ENCODE results near the gene TCAP. TPM values are rescaled to one million over a fixed set of nuclear protein-coding genes. Genes with fewer than 3 reads are reported as not detected.
A peak's percentile ranks its signal among the peaks of the same experiment; 100 is the strongest.

The TCAP gene
- total RNA-seq, 4 donors from 2014 or later = 0.25 to 3.6 (median 1.5) TPM

DNA sequence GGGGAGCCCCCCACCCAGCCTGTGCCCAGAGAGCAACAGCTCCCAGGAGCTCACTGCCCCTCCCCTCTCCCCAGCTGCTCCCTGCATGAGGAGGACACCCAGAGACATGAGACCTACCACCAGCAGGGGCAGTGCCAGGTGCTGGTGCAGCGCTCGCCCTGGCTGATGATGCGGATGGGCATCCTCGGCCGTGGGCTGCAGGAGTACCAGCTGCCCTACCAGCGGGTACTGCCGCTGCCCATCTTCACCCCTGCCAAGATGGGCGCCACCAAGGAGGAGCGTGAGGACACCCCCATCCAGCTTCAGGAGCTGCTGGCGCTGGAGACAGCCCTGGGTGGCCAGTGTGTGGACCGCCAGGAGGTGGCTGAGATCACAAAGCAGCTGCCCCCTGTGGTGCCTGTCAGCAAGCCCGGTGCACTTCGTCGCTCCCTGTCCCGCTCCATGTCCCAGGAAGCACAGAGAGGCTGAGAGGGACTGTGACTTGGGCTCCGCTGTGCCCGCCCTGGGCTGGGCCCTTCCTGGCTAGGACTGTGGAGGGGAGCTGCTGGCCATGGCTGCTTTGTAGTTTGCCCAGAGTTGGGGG, 584 bp downstream of the TCAP start:
- H3K27me3 ChIP-seq = peaks cover 59% of the 10 kb centered on the region
- H3K4me1 ChIP-seq = peaks cover 0 to 85% (median 37%) of the 10 kb centered on the region in 3 donors
- TF ChIP-seq, protein P1, sequence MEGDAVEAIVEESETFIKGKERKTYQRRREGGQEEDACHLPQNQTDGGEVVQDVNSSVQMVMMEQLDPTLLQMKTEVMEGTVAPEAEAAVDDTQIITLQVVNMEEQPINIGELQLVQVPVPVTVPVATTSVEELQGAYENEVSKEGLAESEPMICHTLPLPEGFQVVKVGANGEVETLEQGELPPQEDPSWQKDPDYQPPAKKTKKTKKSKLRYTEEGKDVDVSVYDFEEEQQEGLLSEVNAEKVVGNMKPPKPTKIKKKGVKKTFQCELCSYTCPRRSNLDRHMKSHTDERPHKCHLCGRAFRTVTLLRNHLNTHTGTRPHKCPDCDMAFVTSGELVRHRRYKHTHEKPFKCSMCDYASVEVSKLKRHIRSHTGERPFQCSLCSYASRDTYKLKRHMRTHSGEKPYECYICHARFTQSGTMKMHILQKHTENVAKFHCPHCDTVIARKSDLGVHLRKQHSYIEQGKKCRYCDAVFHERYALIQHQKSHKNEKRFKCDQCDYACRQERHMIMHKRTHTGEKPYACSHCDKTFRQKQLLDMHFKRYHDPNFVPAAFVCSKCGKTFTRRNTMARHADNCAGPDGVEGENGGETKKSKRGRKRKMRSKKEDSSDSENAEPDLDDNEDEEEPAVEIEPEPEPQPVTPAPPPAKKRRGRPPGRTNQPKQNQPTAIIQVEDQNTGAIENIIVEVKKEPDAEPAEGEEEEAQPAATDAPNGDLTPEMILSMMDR (IDR thresholded peaks at IDR 0.05) = no peak
- TF ChIP-seq POLR2A (IDR thresholded peaks at IDR 0.05) = no peak
- TF ChIP-seq EP300 (IDR thresholded peaks at IDR 0.05) = no peak
- TF ChIP-seq POLR2AphosphoS5 (IDR thresholded peaks at IDR 0.05) = no peak
- peak overlapping the region in 3 of 4 donors; percentile 57 to 70 (median 61) for H3K27ac ChIP-seq
- no peaks in the 10 kb centered on the region for H3K9me3 ChIP-seq
- H3K36me3 ChIP-seq = peaks cover 0 to 25% of the 10 kb centered on the region in 2 donors
- H3K4me3 ChIP-seq = no peak overlapping the region
- no peak for ATAC-seq
- WGBS, 2 donors (ENCODE audit: low coverage in 1 of 2) = no CpG with 5 or more reads among the region's 17 CpGs

DNA sequence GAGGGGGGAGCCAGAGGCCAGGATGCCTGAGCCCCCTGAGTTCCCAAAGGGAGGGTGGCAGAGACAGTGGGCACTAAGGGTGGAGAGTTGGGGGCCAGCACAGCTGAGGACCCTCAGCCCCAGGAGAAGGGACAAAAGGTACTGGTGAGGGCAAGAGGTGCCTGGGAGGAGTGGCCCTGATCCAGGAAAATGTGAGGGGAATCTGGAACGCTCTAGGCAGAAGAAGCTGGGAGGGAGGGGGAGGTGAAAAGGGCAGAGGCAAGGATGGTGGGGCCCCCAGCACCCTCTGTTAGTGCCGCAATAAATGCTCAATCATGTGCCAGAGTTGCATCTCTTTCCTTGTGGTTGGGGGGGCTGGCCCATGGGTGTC, 1.1 kb downstream of the TCAP start:
- 20 to 25% methylated on average over 1 to 2 of the region's 2 CpGs for WGBS, 2 donors (ENCODE audit: low coverage in 1 of 2)
- H3K27ac ChIP-seq = peak overlapping the region in 3 of 4 donors; percentile 57 to 70 (median 61)
- no peaks in the 10 kb centered on the region for H3K9me3 ChIP-seq
- H3K4me3 ChIP-seq = no peak overlapping the region
- no peak for TF ChIP-seq EP300 (IDR thresholded peaks at IDR 0.05)
- TF ChIP-seq, protein P1 (IDR thresholded peaks at IDR 0.05) = no peak
- no peak for TF ChIP-seq POLR2A (IDR thresholded peaks at IDR 0.05)
- peaks cover 0 to 20% of the 10 kb centered on the region in 2 donors for H3K36me3 ChIP-seq
- peak; percentile 13 for ATAC-seq
- peaks cover 64% of the 10 kb centered on the region for H3K27me3 ChIP-seq
- H3K4me1 ChIP-seq = peaks cover 0 to 82% (median 37%) of the 10 kb centered on the region in 3 donors

DNA sequence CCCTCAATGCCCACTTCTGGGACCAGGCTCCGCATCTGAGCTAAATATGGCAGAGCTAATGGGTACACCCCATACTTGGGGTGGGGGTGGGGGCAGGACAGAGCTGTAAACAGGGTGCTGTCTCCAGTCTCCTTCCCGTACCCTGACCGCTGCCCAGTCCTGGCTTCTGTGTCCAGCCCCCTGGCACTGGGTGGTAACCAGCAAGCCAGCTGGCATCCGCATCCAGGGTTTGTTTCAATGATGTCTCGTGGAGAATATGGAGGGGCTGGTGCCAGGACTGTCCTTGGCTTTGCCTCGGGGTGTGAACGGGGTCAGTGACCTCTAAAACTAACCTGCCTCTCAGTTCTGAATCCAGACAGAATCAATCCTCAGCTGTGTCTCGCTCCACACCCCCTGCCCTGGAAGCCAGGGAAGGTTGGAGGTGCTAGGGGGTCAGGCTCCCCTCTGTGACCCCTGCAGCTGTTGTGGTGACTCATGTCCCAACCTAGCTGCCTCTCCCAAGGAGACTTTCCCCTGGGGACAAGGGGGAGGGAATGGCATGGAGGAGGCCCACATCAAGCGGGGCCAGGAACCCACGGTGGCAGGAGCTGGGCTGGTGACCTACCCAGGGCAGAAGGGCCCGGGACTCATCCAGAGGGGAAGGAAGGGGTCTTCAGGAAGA, 1.6 kb downstream of the TCAP start:
- Histone ChIP-seq H3K27ac (peak overlapping the region in 3 of 4 donors; percentile 57 to 70 (median 61)), H3K4me1 (peaks cover 0 to 82% (median 33%) of the 10 kb centered on the region in 3 donors)

DNA sequence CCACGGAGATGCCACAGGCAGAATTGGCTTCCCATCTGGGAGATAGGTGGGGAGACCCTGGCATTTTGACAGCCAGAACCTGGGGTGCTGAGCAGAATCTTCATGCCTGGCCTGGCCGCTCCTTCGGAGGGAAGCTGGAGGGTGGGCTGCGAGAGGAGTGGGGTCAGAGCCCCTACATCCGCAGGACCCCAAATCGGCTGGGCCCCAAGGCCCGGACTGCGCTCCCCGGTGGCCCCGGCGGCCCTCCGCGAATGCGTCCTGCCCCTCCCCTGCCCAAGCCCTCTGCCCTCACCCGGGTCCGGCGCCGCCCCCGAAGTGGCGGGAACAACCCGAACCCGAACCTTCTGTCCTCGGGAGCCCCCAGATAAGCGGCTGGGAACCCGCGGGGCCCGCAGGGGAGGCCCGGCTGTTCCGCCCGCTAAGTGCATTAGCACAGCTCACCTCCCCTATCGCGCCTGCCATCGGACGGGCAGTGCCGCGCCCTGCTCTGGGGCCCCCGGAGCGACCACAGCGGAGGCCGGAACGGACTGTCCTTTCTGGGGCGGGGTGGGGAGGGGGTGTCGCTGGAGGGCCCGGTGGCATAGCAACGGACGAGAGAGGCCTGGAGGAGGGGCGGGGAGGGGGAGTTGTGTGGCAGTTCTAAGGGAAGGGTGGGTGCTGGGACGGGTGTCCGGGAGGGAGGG, 2.3 kb downstream of the TCAP start:
- Histone ChIP-seq H3K27ac (peak overlapping the region in 3 of 4 donors; percentile 54 to 70 (median 61)), H3K4me3 (peak overlapping the region; percentile 20 to 55), H3K4me1 (peaks cover 0 to 80% (median 30%) of the 10 kb centered on the region in 3 donors), H3K27me3 (peaks cover 72% of the 10 kb centered on the region), H3K9me3 (no peaks in the 10 kb centered on the region), H3K36me3 (peaks cover 0 to 8% of the 10 kb centered on the region in 2 donors)
- no CpG with 5 or more reads among the region's 49 CpGs for WGBS, 2 donors (ENCODE audit: low coverage in 1 of 2)
- ATAC-seq = no peak
- TF ChIP-seq, protein P1 (IDR thresholded peaks at IDR 0.05) = no peak
- TF ChIP-seq POLR2AphosphoS5 (IDR thresholded peaks at IDR 0.05) (no peak), EP300 (IDR thresholded peaks at IDR 0.05) (no peak), POLR2A (IDR thresholded peaks at IDR 0.05) (peak in 1 of 2 donors; percentile 13)

More for the DNA sequence above, 1.6 kb downstream of the TCAP start:
- no peaks in the 10 kb centered on the region for H3K9me3 ChIP-seq
- peaks cover 0 to 15% of the 10 kb centered on the region in 2 donors for H3K36me3 ChIP-seq
- TF ChIP-seq EP300 (IDR thresholded peaks at IDR 0.05) = no peak
- TF ChIP-seq POLR2A (IDR thresholded peaks at IDR 0.05) = no peak
- TF ChIP-seq, protein P1 (IDR thresholded peaks at IDR 0.05) = no peak
- TF ChIP-seq POLR2AphosphoS5 (IDR thresholded peaks at IDR 0.05) = no peak
- H3K27me3 ChIP-seq = peaks cover 69% of the 10 kb centered on the region
- ATAC-seq = peak; percentile 39
- peak overlapping the region in 1 of 2 donors; percentile 55 for H3K4me3 ChIP-seq
- 20 to 75% methylated on average over 1 to 2 of the region's 11 CpGs for WGBS, 2 donors (ENCODE audit: low coverage in 1 of 2)

Data from gastroesophageal sphincter (tissue), 4 donors.